HCT116 (cell line): ENCODE measurements around the gene ZNF48. TPM values are rescaled to one million over a fixed set of nuclear protein-coding genes. Genes with fewer than 3 reads are reported as not detected.
A peak's percentile ranks its signal among the peaks of the same experiment; 100 is the strongest.

ENCODE experiments used
- ATAC-seq: fragments of 200-7000 bp; cut with Tn5 transposase; 2 replicates; pipeline ENCODE4 v1.9.1; 2020; ENCODE audit warnings: mild to moderate bottlenecking, moderate library complexity
- BruUV-seq: library from RNA; stranded (reverse); fragments of 400-500 nt; replicated peaks from 2 replicates; lab custom pipeline; 2021; lab: Mats Ljungman, UMichigan
- CTCF ChIA-PET: fragments of 300-600 bp; sonication (Branson Sonifier 250); formaldehyde crosslinking; loops from one replicate; lab custom pipeline; 2021; ENCODE audit warnings: antibody characterized with exemption; lab: Charles Lee
- POLR2A ChIA-PET: fragments of 300-600, 350-600 bp; sonication (Branson Sonifier 250); formaldehyde crosslinking; loops from one replicate; lab custom pipeline; 2021; ENCODE audit warnings: antibody characterized with exemption; lab: Charles Lee
- RAD21 ChIA-PET, 2 experiments: fragments of 300-600 bp; sonication (Branson Sonifier 250); formaldehyde crosslinking; loops; one replicate each; lab custom pipeline; 2023; ENCODE audit warnings: low total read pairs in 2 of 2; ENCODE audit not compliant: uncharacterized antibody in 2 of 2, unreplicated experiment in 2 of 2, low non-redundant PET in 1 of 2; lab: Charles Lee
- DNase-seq: peaks from one replicate; pipeline ENCODE4 v3.0.0-alpha.2; 2010; ENCODE audit warnings: low read depth, low spot score
- H2AFZ ChIP-seq: fragments of 200-600 bp; shearing (Covaris generic), sonication (generic); 2 replicates; pipeline ENCODE4 v1.6.1; 2017; ENCODE audit warnings: low read depth, mixed run types, mixed read lengths, antibody characterized with exemption, low read length; ENCODE audit not compliant: poor library complexity, severe bottlenecking
- H3K27ac ChIP-seq: 2 replicates; pipeline ENCODE4 v1.5.1; 2012; ENCODE audit warnings: low read depth, low read length
- H3K27me3 ChIP-seq: fragments of 200-600 bp; sonication (generic); 2 replicates; pipeline ENCODE4 v1.6.1; 2016; ENCODE audit warnings: mixed run types, low read length, mixed read lengths; ENCODE audit not compliant: insufficient read depth
- H3K36me3 ChIP-seq, 2 experiments: fragments of 200-500 bp in 1 of 2; fragments of 200-600 bp in 1 of 2; sonication (Bioruptor generic) in 1 of 2; sonication (generic) in 1 of 2; 2 replicates each; pipeline versions ENCODE4 v1.5.1 to v1.6.1; 2014 to 2016; ENCODE audit warnings: low read length in 2 of 2, inconsistent platforms in 1 of 2, mixed read lengths in 1 of 2, mixed run types in 1 of 2; ENCODE audit not compliant: insufficient read depth in 2 of 2, control insufficient read depth in 1 of 2
- H3K4me1 ChIP-seq, 2 experiments: fragments of 200-600 bp in 1 of 2; sonication (generic) in 1 of 2; 2 replicates each; pipeline versions ENCODE4 v1.5.1 to v1.6.1; 2012 to 2017; ENCODE audit warnings: low read length in 2 of 2, inconsistent platforms in 1 of 2, mild to moderate bottlenecking in 1 of 2, mixed read lengths in 1 of 2, mixed run types in 1 of 2, moderate library complexity in 1 of 2; ENCODE audit not compliant: insufficient read depth in 2 of 2, control insufficient read depth in 1 of 2
- H3K4me2 ChIP-seq: fragments of 200-600 bp; sonication (generic); 2 replicates; pipeline ENCODE4 v1.6.1; 2017; ENCODE audit warnings: mixed run types, low read length, mixed read lengths
- H3K4me3 ChIP-seq, 2 experiments: fragments of 200-600 bp in 1 of 2; sonication (generic) in 1 of 2; replicated peaks in 1 of 2; 2 replicates each; pipeline ENCODE4 v1.5.1; 2011 to 2016; ENCODE audit warnings: low read length in 2 of 2, control low read depth in 1 of 2, low read depth in 1 of 2, mild to moderate bottlenecking in 1 of 2, mixed read lengths in 1 of 2, mixed run types in 1 of 2
- H3K79me2 ChIP-seq: fragments of 200-600 bp; sonication (generic); 2 replicates; pipeline ENCODE4 v1.6.1; 2017; ENCODE audit warnings: mild to moderate bottlenecking, mixed run types, low read length, moderate library complexity, mixed read lengths; ENCODE audit not compliant: insufficient read depth
- H3K9ac ChIP-seq: fragments of 200-600 bp; sonication (generic); 2 replicates; pipeline ENCODE4 v1.6.1; 2016; ENCODE audit warnings: low read length, mixed read lengths
- H3K9me2 ChIP-seq: fragments of 200-600 bp; sonication (generic), shearing (Covaris generic); 2 replicates; pipeline ENCODE4 v1.6.1; 2017; ENCODE audit warnings: mixed run types, mild to moderate bottlenecking, moderate library complexity; ENCODE audit not compliant: insufficient read depth
- H3K9me3 ChIP-seq, 2 experiments: fragments of 200-500 bp in 1 of 2; fragments of 200-600 bp in 1 of 2; sonication (Bioruptor generic) in 1 of 2; sonication (generic) in 1 of 2; 2 replicates each; pipeline ENCODE4 v1.6.1; 2014 to 2017; ENCODE audit warnings: low read length in 2 of 2, mixed read lengths in 2 of 2, inconsistent platforms in 1 of 2, low read depth in 1 of 2, mild to moderate bottlenecking in 1 of 2, mixed run types in 1 of 2, moderate library complexity in 1 of 2; ENCODE audit not compliant: control insufficient read depth in 1 of 2, insufficient read depth in 1 of 2
- H4K20me1 ChIP-seq: fragments of 200-600 bp; sonication (generic), shearing (Covaris generic); 2 replicates; pipeline ENCODE4 v1.6.1; 2017; ENCODE audit warnings: mixed run types, mild to moderate bottlenecking, moderate library complexity; ENCODE audit not compliant: insufficient read depth
- ATF3 ChIP-seq: IDR thresholded peaks from 2 replicates; pipeline ENCODE4 v1.6.1; 2012
- CEBPB ChIP-seq: IDR thresholded peaks from 2 replicates; pipeline ENCODE4 v1.6.1; 2012; ENCODE audit warnings: low read depth
- EGR1 ChIP-seq: IDR thresholded peaks from 2 replicates; pipeline ENCODE4 v1.6.1; 2012; ENCODE audit warnings: low read depth
- EZH2phosphoT487 ChIP-seq: fragments of 200-600 bp; IDR thresholded peaks from 2 replicates; pipeline ENCODE4 v1.6.1; 2018; ENCODE audit warnings: antibody characterized with exemption, borderline replicate concordance
- FOSL1 ChIP-seq: IDR thresholded peaks from 2 replicates; pipeline ENCODE4 v1.6.1; 2012; ENCODE audit warnings: low read depth
- JUND ChIP-seq: IDR thresholded peaks from 2 replicates; pipeline ENCODE4 v1.6.1; 2012
- MAX ChIP-seq: IDR thresholded peaks from 2 replicates; pipeline ENCODE4 v1.6.1; 2012
- POLR2A ChIP-seq: IDR thresholded peaks from 2 replicates; pipeline ENCODE4 v1.7.0; 2011; ENCODE audit warnings: borderline replicate concordance; ENCODE audit not compliant: insufficient read depth, insufficient read length; ENCODE audit errors: extremely low read depth
- POLR2AphosphoS5 ChIP-seq: IDR thresholded peaks from 2 replicates; pipeline ENCODE4 v1.6.1; 2011; ENCODE audit warnings: mild to moderate bottlenecking, low read depth, low read length, moderate library complexity
- RAD21 ChIP-seq: IDR thresholded peaks from 2 replicates; pipeline ENCODE4 v1.6.1; 2012; ENCODE audit warnings: low read depth, mild to moderate bottlenecking
- REST ChIP-seq: IDR thresholded peaks from 2 replicates; pipeline ENCODE4 v1.6.1; 2012; ENCODE audit warnings: low read depth
- SRF ChIP-seq: IDR thresholded peaks from 2 replicates; pipeline ENCODE4 v1.6.1; 2012; ENCODE audit warnings: low read depth
- YY1 ChIP-seq: IDR thresholded peaks from 2 replicates; pipeline ENCODE4 v1.6.1; 2011; ENCODE audit warnings: low read length, low read depth, moderate library complexity, mild to moderate bottlenecking; ENCODE audit not compliant: insufficient replicate concordance; ENCODE audit errors: extremely low read depth
- ZBTB33 ChIP-seq: IDR thresholded peaks from 2 replicates; pipeline ENCODE4 v1.6.1; 2011; ENCODE audit warnings: mild to moderate bottlenecking, low read length, moderate library complexity; ENCODE audit not compliant: insufficient replicate concordance; ENCODE audit errors: extremely low read depth
- ZFX ChIP-seq: fragments of 450-650 bp; IDR thresholded peaks from 2 replicates; pipeline ENCODE4 v1.6.1; 2017
- ZNF274 ChIP-seq: fragments of 200-500 bp; sonication (Bioruptor generic); IDR thresholded peaks from 2 replicates; pipeline ENCODE4 v1.6.1; 2014; ENCODE audit warnings: mild to moderate bottlenecking, low read depth, low read length, inconsistent platforms
- intact Hi-C: fragments of 100-400 bp; cut with micrococcal nuclease; formaldehyde crosslinking; loops from 2 replicates; pipeline ENCODE4 v1.10.0; 2022
- total RNA-seq: library from RNA; stranded (reverse); gene quantifications from one replicate; pipeline ENCODE4 v1.2.1, GENCODE V29; 2021; ENCODE audit not compliant: unreplicated experiment

Gene ZNF48
- total RNA-seq, 1 experiment from 2014 or later, result 17.9 TPM

GRCh38 chr16:30378236-30379157 is 16.7 kb upstream of the ZNF48 start (continued):
- TF ChIP-seq EZH2phosphoT487 (no peak), EGR1 (no peak), POLR2AphosphoS5 (peak; percentile 89), YY1 (peak; percentile 5)

GRCh38 chr16:30379158-30379783 is 15.9 kb upstream of the ZNF48 start:
- Histone ChIP-seq H3K79me2 (no peaks in the 10 kb centered on the region), H3K9me3 (no peaks in the 10 kb centered on the region), H2AFZ (no peak overlapping the region), H3K4me2 (peak overlapping the region; percentile 100), H3K36me3 (no peaks in the 10 kb centered on the region), H3K4me3 (peak overlapping the region; percentile 64 to 95), H3K9me2 (no peaks in the 10 kb centered on the region), H3K4me1 (peaks cover 14 to 33% of the 10 kb centered on the region in 2 experiments), H3K9ac (peak overlapping the region; percentile 97), H3K27me3 (no peaks in the 10 kb centered on the region), H3K27ac (peak overlapping the region; percentile 97), H4K20me1 (no peaks in the 10 kb centered on the region)
- intact Hi-C loops, result loop anchor here (2.0 kb wide), 1 partner anchor 16 kb away; the partner anchor contains the start of gene ZNF48
- ATAC-seq (no peak; the same call in 1 of the 2 replicates), DNase-seq (no peak)
- no TSS peak for BruUV-seq
- ChIA-PET POLR2A (no interaction called here), RAD21 (no interaction called here), CTCF (interaction anchor here (1.5 kb wide), 1 partner anchor 30 kb away, joined by 3 read pairs; no protein-coding TSS in a partner anchor)
- no peak for TF ChIP-seq EZH2phosphoT487
- TF ChIP-seq POLR2A, result no peak
- no peak for TF ChIP-seq ZNF274
- TF ChIP-seq EGR1, result no peak
- TF ChIP-seq SRF, result no peak
- TF ChIP-seq ZFX, result no peak
- no peak for TF ChIP-seq JUND
- TF ChIP-seq ZBTB33, result no peak
- TF ChIP-seq YY1, result no peak
- TF ChIP-seq POLR2AphosphoS5, result no peak
- no peak for TF ChIP-seq ATF3
- no peak for TF ChIP-seq CEBPB
- no peak for TF ChIP-seq FOSL1
- no peak for TF ChIP-seq MAX
- no peak for TF ChIP-seq RAD21
- no peak for TF ChIP-seq REST
